Measurements from ENCODE around the gene DLG5.
A peak's percentile ranks its signal among the peaks of the same experiment; 100 is the strongest.

DLG5 gene

DNA sequence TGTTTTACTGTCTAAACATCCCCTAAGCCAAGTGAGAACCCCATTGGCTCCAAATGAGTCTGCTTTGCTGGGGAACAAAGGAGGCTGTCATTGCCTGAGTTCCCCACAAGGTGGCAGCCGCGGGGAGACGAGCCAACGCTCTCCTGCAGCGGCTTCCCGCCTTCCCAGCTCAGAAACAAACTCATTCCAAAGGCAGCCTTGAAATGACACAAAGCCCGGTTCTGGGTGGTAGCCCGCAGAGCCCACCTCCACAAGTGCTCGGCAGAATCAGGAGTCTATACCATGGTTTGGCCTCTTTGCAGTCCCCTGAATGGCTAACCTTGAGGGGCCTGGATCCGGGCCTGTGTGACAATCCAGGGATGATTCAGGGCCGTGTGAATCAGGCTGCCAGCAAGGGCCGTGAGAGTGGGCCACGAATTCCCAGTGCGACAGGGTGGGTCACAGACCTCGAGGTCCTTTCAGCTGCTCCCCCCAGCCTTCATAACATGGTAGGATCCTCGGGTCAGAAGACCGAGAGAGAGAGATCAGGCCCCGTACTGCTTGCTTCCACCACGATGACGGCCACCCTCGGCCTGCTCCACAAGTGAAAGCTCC, 79.7 kb downstream of the DLG5 start:
- DNase-seq (ENCODE audit: low spot score): peak; percentile 83
- TF ChIP-seq, protein P1, sequence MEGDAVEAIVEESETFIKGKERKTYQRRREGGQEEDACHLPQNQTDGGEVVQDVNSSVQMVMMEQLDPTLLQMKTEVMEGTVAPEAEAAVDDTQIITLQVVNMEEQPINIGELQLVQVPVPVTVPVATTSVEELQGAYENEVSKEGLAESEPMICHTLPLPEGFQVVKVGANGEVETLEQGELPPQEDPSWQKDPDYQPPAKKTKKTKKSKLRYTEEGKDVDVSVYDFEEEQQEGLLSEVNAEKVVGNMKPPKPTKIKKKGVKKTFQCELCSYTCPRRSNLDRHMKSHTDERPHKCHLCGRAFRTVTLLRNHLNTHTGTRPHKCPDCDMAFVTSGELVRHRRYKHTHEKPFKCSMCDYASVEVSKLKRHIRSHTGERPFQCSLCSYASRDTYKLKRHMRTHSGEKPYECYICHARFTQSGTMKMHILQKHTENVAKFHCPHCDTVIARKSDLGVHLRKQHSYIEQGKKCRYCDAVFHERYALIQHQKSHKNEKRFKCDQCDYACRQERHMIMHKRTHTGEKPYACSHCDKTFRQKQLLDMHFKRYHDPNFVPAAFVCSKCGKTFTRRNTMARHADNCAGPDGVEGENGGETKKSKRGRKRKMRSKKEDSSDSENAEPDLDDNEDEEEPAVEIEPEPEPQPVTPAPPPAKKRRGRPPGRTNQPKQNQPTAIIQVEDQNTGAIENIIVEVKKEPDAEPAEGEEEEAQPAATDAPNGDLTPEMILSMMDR (IDR thresholded peaks at IDR 0.05; ENCODE audit: extremely low read depth, missing control alignments): peak; percentile 90

DNA sequence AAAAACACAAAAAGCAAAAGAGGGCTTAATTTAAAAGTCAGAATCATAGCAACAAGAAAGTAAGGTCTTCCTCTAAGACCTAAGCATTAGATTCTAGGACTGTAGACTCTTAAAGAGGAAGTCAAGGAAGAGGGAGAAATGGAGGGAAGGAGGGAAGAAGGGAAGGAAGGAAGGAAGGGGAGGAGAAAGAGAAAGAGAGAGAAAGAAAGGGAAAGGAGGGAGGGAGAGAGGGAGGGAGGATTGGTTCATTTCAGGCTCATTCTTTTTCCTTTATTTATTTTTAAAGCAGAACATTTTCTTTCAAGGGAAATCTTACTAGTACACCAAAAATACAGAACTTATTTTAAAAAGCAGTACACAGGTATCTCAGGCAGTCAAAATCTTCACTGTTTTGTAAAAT, 81.1 kb downstream of the DLG5 start:
- TF ChIP-seq, protein P1 (IDR thresholded peaks at IDR 0.05; ENCODE audit: extremely low read depth, missing control alignments): no peak
- DNase-seq (ENCODE audit: low spot score): no peak

DNA sequence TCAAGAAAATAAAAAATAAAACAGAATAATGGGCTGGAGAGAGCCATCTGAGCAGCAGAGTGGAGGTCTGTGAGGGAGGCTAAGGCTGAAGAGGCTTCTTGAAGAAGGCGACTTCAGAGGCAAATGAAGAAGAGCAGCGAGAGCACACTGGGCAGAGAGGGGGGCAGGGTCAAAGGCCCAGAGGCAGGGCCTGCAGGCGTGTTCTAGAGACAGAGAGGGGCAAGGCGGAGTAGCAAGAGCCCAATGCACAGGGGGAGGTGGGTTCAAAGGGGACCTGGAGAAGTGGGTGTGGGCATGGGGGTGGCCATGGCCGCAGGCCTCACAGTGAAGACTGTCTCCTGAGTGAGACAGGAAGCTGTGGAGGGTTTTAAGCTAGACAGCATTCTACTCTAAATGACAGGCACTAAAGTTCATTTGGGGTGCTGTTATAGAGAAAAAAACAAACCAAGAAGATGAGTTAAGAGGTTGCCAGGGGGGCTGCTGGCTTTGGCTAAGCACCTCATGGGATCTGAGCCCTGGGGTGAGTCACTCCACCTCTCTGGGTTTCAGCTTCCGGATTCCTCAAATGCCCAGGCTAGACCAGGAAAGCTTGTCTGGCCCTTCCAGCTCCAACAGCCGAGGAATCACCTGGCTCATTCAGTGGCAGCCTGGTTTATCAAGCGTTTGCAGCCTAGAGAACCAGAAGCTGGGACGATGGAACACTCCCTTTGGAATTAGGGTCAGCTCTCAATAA, 81.7 kb downstream of the DLG5 start:
- TF ChIP-seq, protein P1 (IDR thresholded peaks at IDR 0.05; ENCODE audit: extremely low read depth, missing control alignments): no peak
- no peak for DNase-seq (ENCODE audit: low spot score)

DNA sequence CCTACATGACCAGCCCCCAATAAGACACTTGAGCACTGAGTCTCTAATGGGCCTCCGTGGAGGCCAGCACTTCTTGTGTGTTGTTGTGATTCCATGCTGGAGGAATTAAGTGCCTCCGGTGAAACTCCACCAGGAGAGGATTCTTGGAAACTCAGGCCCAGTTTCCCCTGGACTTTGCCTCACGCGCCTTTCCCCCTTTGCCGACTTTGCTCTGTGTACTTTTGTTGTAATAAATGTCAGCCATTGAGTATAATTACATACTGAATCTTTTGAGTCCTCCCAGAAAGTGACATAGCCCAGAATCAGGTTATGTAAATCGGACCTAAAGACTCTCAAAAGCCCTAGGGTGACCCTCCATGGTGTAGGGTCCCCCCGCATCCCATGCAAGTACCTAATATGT, 82.4 kb downstream of the DLG5 start:
- TF ChIP-seq, protein P1 (IDR thresholded peaks at IDR 0.05; ENCODE audit: extremely low read depth, missing control alignments): no peak

DNA sequence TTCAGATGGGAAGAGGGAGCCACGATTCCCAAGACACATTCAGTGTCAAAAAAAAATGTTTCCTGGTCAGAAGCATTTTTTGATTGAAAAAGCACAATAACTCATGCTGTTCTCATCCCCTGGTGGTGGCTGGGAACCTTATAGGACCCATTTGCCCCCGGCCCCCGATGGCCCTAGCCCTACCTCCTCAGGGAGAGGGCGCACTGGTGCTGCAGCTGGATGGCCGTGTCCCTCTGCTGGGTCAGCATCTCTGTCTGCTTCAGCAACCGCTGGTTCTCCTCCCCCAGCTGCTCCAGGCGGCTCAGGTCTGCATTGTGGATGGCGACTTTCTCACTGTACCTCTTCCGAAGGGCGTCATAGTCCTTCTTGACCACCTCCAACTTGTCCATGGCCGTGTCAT, 83.3 kb downstream of the DLG5 start:
- TF ChIP-seq, protein P1 (IDR thresholded peaks at IDR 0.05; ENCODE audit: extremely low read depth, missing control alignments): no peak
- DNase-seq (ENCODE audit: low spot score): no peak

More for the DNA sequence above, 82.4 kb downstream of the DLG5 start:
- no peak for DNase-seq (ENCODE audit: low spot score)

DNA sequence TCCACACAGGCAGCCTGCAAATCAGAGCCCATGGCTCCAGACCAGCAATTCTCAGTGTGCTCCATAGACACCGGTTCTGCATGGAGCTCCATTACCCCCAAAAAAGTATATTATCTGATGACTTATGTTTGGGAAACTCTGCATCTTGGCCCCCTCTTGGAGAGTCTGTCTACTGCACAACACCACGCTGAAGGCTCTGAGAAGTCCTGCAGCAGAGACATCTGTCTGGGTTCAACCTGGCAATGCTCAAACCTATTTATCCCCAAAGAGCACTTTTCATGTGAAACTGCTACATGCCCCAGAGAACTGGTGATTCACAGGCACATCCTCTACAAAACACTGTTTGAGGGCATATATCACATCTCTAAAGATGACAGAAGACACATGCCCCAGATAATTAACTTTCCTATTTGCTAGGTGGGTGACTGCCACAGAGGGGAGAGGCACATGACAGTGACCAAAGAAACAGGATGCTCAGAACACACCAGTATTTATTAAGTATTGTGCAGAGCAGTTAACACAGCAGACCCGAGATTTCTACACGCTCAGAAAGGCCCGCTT, 83.8 kb downstream of the DLG5 start:
- TF ChIP-seq, protein P1 (IDR thresholded peaks at IDR 0.05; ENCODE audit: extremely low read depth, missing control alignments): no peak

DNA sequence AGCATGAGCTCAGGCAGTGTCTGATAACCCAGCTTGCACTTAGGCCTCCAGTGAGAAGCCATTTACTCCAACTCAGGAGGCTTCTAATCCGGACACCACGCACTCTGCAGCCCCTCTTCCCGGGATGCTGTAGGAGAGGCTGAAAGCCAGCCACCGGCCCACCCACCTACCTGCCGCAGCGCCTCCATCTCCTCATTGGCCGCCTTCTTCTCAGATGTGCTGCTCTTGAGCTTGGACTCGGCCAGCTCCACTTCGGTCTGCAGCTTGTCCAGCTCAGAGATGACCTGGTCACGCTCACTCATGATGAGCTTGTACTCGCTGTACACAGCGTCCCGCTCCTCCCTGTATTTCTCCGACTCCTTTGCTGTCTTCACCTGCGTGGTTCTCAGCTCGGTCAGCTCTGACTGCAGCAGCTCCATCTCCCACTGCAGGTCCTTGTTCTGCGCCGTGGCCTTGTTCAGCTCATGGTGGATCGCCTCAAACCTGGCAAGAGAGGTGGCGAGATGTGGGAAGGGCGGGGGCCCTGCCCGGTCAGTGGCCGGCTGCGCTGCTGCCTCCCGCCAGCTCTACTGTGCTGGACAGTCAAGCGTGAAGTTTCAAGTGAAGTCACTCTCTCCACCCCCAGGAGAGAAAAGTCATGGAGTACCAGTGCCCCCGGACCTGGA, 84.7 kb downstream of the DLG5 start:
- no peak for DNase-seq (ENCODE audit: low spot score)
- TF ChIP-seq, protein P1 (IDR thresholded peaks at IDR 0.05; ENCODE audit: extremely low read depth, missing control alignments): no peak

More for the DNA sequence above, 83.8 kb downstream of the DLG5 start:
- DNase-seq (ENCODE audit: low spot score): no peak
